Upper lobe of left lung (tissue), 6 donors: ENCODE results near the gene COX17. TPM values are rescaled to one million over a fixed set of nuclear protein-coding genes. Genes with fewer than 3 reads are reported as not detected.
A peak's percentile ranks its signal among the peaks of the same experiment; 100 is the strongest.

Experiments
- ATAC-seq, 2 donors: fragments of 200-7000 bp; cut with Tn5 transposase; one replicate each; pipeline ENCODE4 v1.9.1; 2022; ENCODE audit warnings: mild to moderate bottlenecking in 2 of 2, moderate library complexity in 2 of 2; ENCODE audit not compliant: low FRiP score in 2 of 2
- DNase-seq, 2 donors: peaks; one replicate each; pipeline ENCODE4 v3.0.0-alpha.2; 2019 to 2020
- H3K27ac ChIP-seq, 4 donors: fragments of 200-600 bp; sonication (generic); one replicate each; pipeline ENCODE4 v1.5.1; 2016 to 2019
- H3K27me3 ChIP-seq, 4 donors: fragments of 200-600 bp; sonication (generic); one replicate each; pipeline ENCODE4 v1.5.1; 2017 to 2019
- H3K36me3 ChIP-seq, 4 donors: fragments of 200-600 bp; sonication (generic); one replicate each; pipeline ENCODE4 v1.5.1; 2016 to 2019
- H3K4me1 ChIP-seq, 4 donors: fragments of 200-600 bp; sonication (generic); one replicate each; pipeline ENCODE4 v1.5.1; 2018 to 2019
- H3K4me3 ChIP-seq, 4 donors: fragments of 200-600 bp; sonication (generic); one replicate each; pipeline ENCODE4 v1.5.1; 2017 to 2019; ENCODE audit warnings: mild to moderate bottlenecking in 2 of 4, moderate library complexity in 1 of 4
- H3K9me3 ChIP-seq, 4 donors: fragments of 200-600 bp; sonication (generic); one replicate each; pipeline ENCODE4 v1.5.1; 2018 to 2019
- EP300 ChIP-seq, 4 donors: sonication (generic); formaldehyde crosslinking; IDR thresholded peaks; one replicate each; pipeline ENCODE4 v1.5.1; 2017; ENCODE audit warnings: antibody characterized with exemption in 4 of 4, control low read depth in 2 of 4
- POLR2A ChIP-seq, 4 donors: fragments of 450-650 bp; IDR thresholded peaks; one replicate each; pipeline ENCODE4 v1.5.1; 2016 to 2017; ENCODE audit warnings: antibody characterized with exemption in 4 of 4, mild to moderate bottlenecking in 2 of 4
- POLR2AphosphoS5 ChIP-seq, 2 donors: sonication (generic); formaldehyde crosslinking; IDR thresholded peaks; one replicate each; pipeline ENCODE4 v1.5.1; 2017; ENCODE audit warnings: antibody characterized with exemption in 2 of 2
- WGBS, 2 donors: methylation state at CpG; one replicate each; pipeline ENCODE4 v1.1.5; 2017 to 2018; 5-methylcytosine and 5-hydroxymethylcytosine counted together
- total RNA-seq, 6 donors: library from RNA; depleted of rRNA in 4 of 6; stranded (reverse); fragments of >200 nt in 4 of 6; gene quantifications; one replicate each; pipeline versions ENCODE4 v1.1.0 to v1.2.1, GENCODE V29; 2016 to 2021
- TF ChIP-seq, protein P1 (sequence below), 6 experiments: fragments of 450-650 bp in 4 of 6; fragments of 200-600 bp in 2 of 6; sonication (generic) in 2 of 6; IDR thresholded peaks; one replicate each; pipeline ENCODE4 v1.5.1; 2016 to 2019; ENCODE audit warnings: antibody characterized with exemption in 6 of 6
- donor health status: DM: no; HTN: no; CAD: no; lungs with moderate emphysema.
- donor health status: DM: no; HTN: yes; CAD: no; lungs with severe emphysema.

Gene COX17
- total RNA-seq, 6 donors from 2014 or later, result 32.3 to 60.8 (median 51.8) TPM

DNA sequence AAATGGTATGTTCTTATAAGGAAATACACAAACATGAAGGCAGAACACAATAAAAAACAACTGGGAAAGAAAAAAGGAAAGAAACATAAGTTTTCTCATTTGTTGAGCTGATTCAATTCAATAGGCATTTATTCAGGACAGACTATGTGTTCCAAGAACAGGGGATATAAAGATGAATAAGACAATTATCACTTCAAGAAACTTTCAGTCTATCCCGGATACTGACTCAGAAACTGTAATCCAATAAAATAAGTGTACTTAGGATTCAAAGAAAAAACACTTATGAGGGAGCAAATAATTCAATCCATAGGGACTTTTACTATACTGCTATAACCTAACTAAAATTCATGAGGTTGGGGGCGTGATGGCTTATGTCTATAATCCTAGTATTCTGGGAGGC lies 13.3 kb downstream of the COX17 start:
- TF ChIP-seq POLR2A (IDR thresholded peaks at IDR 0.05) (no peak), POLR2AphosphoS5 (IDR thresholded peaks at IDR 0.05) (no peak), EP300 (IDR thresholded peaks at IDR 0.05) (no peak)
- TF ChIP-seq, protein P1, sequence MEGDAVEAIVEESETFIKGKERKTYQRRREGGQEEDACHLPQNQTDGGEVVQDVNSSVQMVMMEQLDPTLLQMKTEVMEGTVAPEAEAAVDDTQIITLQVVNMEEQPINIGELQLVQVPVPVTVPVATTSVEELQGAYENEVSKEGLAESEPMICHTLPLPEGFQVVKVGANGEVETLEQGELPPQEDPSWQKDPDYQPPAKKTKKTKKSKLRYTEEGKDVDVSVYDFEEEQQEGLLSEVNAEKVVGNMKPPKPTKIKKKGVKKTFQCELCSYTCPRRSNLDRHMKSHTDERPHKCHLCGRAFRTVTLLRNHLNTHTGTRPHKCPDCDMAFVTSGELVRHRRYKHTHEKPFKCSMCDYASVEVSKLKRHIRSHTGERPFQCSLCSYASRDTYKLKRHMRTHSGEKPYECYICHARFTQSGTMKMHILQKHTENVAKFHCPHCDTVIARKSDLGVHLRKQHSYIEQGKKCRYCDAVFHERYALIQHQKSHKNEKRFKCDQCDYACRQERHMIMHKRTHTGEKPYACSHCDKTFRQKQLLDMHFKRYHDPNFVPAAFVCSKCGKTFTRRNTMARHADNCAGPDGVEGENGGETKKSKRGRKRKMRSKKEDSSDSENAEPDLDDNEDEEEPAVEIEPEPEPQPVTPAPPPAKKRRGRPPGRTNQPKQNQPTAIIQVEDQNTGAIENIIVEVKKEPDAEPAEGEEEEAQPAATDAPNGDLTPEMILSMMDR (IDR thresholded peaks at IDR 0.05), result no peak
- Histone ChIP-seq H3K4me1 (peaks cover 0 to 8% (median 7%) of the 10 kb centered on the region in 4 donors), H3K9me3 (no peaks in the 10 kb centered on the region), H3K36me3 (peaks cover 0 to 12% (median 0%) of the 10 kb centered on the region in 4 donors), H3K27me3 (no peaks in the 10 kb centered on the region), H3K27ac (no peak overlapping the region), H3K4me3 (no peak overlapping the region)
- DNase-seq (no peak), ATAC-seq (no peak)
- WGBS, 2 donors, result 87 to 91% methylated on average over 2 of the region's 2 CpGs

DNA sequence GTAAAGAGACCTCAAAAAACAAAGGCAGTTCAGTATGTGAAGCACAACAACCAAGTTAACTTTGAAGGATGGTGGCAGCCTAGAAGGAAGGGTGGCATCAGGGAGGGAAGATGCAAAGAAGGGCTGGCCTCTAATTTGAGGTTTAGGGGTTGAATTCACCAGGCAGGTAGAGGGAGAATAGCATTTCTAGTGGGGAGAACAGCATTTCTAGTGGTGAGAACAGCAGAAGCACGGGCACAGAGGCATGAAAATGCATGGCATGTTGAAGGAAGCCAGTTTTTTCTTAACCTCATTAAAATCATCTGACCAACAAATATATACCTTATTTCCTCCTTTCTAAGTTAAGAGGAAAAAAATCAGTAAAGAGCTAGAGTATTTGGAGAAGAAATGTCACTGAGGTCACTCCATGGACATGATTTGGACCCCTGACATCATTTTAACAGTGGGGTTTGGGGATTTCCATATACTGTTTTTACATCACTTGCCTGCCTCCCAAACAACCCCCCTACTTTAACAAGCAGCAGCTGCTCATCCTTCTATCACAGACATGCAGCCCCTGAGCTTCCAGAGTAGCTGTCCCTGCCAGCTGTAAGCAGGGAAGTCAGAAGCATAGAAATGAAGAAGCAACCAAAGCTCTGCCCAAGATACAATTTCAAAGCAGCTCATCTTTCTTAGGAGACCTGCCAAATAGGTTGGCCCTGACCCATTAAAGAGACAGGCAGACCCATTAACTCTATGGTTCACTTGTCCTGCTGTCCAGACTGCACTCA lies 14.4 kb downstream of the COX17 start:
- Histone ChIP-seq H3K36me3 (peaks cover 0 to 2% (median 0%) of the 10 kb centered on the region in 4 donors), H3K27ac (peak overlapping the region in 2 of 4 donors; percentile 22 to 31), H3K4me1 (peaks cover 0 to 8% (median 7%) of the 10 kb centered on the region in 4 donors), H3K27me3 (no peaks in the 10 kb centered on the region), H3K9me3 (no peaks in the 10 kb centered on the region), H3K4me3 (no peak overlapping the region)
- no peak for DNase-seq
- WGBS, 2 donors, result 67% methylated on average over 1 of the region's 1 CpG
- no peak for TF ChIP-seq EP300 (IDR thresholded peaks at IDR 0.05)
- no peak for TF ChIP-seq POLR2A (IDR thresholded peaks at IDR 0.05)
- TF ChIP-seq POLR2AphosphoS5 (IDR thresholded peaks at IDR 0.05), result no peak
- no peak for ATAC-seq

DNA sequence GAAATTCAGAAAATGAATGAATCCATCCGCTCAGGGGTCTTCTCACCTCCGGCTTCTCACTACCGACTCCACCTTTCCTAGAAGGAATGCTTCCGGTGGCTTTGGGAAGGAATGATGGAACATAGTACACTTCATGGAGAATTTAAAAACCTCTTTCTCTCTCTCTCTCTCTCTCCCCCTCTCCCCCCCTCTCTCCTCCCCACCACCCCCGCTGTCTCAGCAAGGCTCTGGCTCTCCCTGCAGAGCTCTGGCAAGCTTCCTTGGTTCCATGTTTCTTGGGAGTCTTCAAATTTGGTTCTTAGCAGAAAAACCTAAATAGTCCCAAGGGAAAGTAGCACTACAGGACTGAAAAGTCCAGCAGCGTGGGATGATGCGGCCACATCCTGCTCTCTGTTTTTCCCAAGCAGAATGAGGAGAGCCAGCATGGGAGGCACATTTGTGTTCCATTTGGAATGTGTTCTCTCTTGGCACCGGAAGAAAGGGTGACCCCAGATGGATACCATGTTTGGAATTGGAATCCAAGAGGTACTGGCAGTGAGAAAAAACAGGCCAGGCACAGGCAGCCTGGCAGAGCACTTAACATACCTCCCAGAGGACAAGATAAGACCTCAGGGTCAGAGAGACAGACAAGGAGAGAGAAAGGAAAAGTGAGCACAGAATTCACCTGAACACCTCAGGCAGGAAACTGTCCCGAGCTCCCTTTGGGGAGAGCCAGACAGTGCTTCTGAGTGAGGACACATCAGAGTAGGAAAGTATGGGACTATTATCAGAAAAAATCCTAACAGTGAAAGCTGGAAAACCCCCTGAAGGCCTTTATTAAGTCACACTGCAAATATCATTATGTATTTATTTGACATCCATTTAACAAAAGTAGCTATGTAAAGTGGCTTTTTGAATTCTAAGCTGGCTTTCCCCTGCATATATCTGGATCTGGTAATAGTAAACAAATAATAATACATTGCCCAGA lies 16.4 kb downstream of the COX17 start, which contains the start of gene POPDC2:
POPDC2 (minus strand) TSS at position 116 of the 967 bp plus-strand sequence. CDS start 166 bp downstream, outside the sequence.
- H3K27ac ChIP-seq, result no peak within 1 kb of the TSS
- 82 to 84% methylated on average over 9 of the region's 9 CpGs for WGBS, 2 donors

DNA sequence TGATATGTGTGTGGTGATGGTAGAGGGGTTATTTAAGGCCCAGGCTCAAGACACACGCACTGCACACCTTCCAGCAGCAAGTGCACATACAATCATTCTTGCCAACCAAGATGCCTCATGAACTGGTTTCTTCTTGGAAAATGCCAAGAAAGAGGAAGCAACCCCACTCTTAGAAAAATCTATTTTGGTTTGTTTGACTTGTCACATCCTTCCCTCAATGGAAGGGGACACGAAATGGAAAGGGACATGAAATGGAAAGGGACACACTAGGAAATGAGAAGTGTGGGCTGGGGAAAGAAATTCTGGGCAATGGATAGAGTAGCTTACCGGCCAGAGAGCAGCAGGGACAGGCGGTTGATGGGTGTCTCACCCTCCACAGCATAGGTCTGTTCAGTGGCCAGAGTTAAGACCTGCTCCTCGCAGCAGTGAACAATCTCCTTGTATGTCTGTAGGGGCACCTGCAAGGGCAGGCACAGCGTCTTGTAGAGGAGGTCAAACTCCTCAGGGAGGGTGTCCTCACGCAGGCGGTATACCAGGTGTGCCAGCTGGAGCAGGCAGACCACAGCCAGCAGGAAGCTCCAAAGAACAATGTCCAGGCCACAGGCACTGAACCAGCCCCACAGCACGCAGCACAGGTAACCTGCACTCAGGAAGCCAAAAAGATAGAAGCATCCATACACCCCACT lies 17.5 kb downstream of the COX17 start:
- peaks cover 0 to 8% (median 7%) of the 10 kb centered on the region in 4 donors for H3K4me1 ChIP-seq
- peaks cover 0 to 2% (median 0%) of the 10 kb centered on the region in 4 donors for H3K36me3 ChIP-seq
- no peaks in the 10 kb centered on the region for H3K27me3 ChIP-seq
- DNase-seq (no peak), ATAC-seq (peak in 1 of 2 donors; percentile 52)
- TF ChIP-seq POLR2A (IDR thresholded peaks at IDR 0.05) (no peak), POLR2AphosphoS5 (IDR thresholded peaks at IDR 0.05) (no peak), EP300 (IDR thresholded peaks at IDR 0.05) (no peak)
- TF ChIP-seq, protein P1 (IDR thresholded peaks at IDR 0.05), result no peak
- no peak overlapping the region for H3K4me3 ChIP-seq
- H3K27ac ChIP-seq, result no peak overlapping the region
- no peaks in the 10 kb centered on the region for H3K9me3 ChIP-seq
- 56 to 72% methylated on average over 5 to 9 of the region's 9 CpGs for WGBS, 2 donors

More for the DNA sequence above, 16.4 kb downstream of the COX17 start, which contains the start of gene POPDC2:
- no peak within 1 kb of the TSS for H3K4me3 ChIP-seq
- H3K27me3 ChIP-seq, result no peaks in the 10 kb centered on the region
- ATAC-seq (no peak), DNase-seq (no peak)
- peaks cover 0 to 8% (median 7%) of the 10 kb centered on the region in 4 donors for H3K4me1 ChIP-seq
- peaks cover 0 to 2% (median 0%) of the 10 kb centered on the region in 4 donors for H3K36me3 ChIP-seq
- no peaks in the 10 kb centered on the region for H3K9me3 ChIP-seq
- TF ChIP-seq, protein P1 (IDR thresholded peaks at IDR 0.05), result no peak
- no peak for TF ChIP-seq EP300 (IDR thresholded peaks at IDR 0.05)
